GM12878 (cell line): Measurements from ENCODE around the gene PTPN12. TPM values are rescaled to one million over a fixed set of nuclear protein-coding genes. Genes with fewer than 3 reads are reported as not detected.

Source experiments
- ATF7 ChIP-seq: fragments of 450-650 bp; IDR thresholded peaks from 2 replicates; pipeline ENCODE4 v1.6.1; 2016; ENCODE audit warnings: low read depth, mild to moderate bottlenecking
- E2F8 ChIP-seq: fragments of 450-650 bp; IDR thresholded peaks from 2 replicates; pipeline ENCODE4 v1.6.1; 2018; ENCODE audit warnings: mild to moderate bottlenecking, low read depth, moderate library complexity; ENCODE audit not compliant: partially characterized antibody
- ESRRA ChIP-seq: IDR thresholded peaks from 2 replicates; pipeline ENCODE4 v1.6.1; 2012; ENCODE audit warnings: mild to moderate bottlenecking, low read length, improper control_type of control experiment
- MXI1 ChIP-seq: fragments of 150-350 bp; IDR thresholded peaks from 2 replicates; pipeline ENCODE4 v1.6.1; 2011; ENCODE audit warnings: low read depth, mild to moderate bottlenecking, inconsistent platforms, low read length, improper control_type of control experiment
- RB1 ChIP-seq: fragments of 450-650 bp; formaldehyde crosslinking; IDR thresholded peaks from 2 replicates; pipeline ENCODE4 v1.6.1; 2017; ENCODE audit warnings: mild to moderate bottlenecking, borderline replicate concordance
- SKIL ChIP-seq: fragments of 450-650 bp; IDR thresholded peaks from 2 replicates; pipeline ENCODE4 v1.6.1; 2017; ENCODE audit warnings: mild to moderate bottlenecking, low read depth, inconsistent platforms; ENCODE audit not compliant: poor library complexity, severe bottlenecking
- SUPT20H ChIP-seq: IDR thresholded peaks from 2 replicates; pipeline ENCODE4 v1.6.1; 2011; ENCODE audit warnings: low read depth, mild to moderate bottlenecking, low read length, moderate library complexity, borderline replicate concordance; ENCODE audit not compliant: control insufficient read depth
- ZBED1 ChIP-seq: IDR thresholded peaks from 2 replicates; pipeline ENCODE4 v1.6.1; 2016; ENCODE audit warnings: borderline replicate concordance
- ZBTB11 ChIP-seq: fragments of 450-650 bp; formaldehyde crosslinking; IDR thresholded peaks from 2 replicates; pipeline ENCODE4 v1.5.0; 2022; ENCODE audit warnings: mild to moderate bottlenecking, missing genetic modification characterization
- ZBTB40 ChIP-seq: fragments of 450-650 bp; IDR thresholded peaks from 2 replicates; pipeline ENCODE4 v1.6.1; 2016; ENCODE audit warnings: mild to moderate bottlenecking, moderate library complexity, borderline replicate concordance
- ZZZ3 ChIP-seq: IDR thresholded peaks from 2 replicates; pipeline ENCODE4 v1.6.1; 2011; ENCODE audit warnings: low read depth; ENCODE audit not compliant: control insufficient read depth, insufficient read length
- polyA plus RNA-seq, 11 experiments: library from polyadenylated mRNA; depleted of rRNA in 4 of 11; unstranded in 6 of 11; stranded (reverse) in 5 of 11; fragments of >200 nt; fragmentation: Nextera tagmentation in 4 of 11; fragmentation: Illumina TruSeq in 1 of 11; extraction: Ambion mirVana in 4 of 11; extraction: Trizol in 1 of 11; gene quantifications; 1 replicate in 1 of 11; 2 replicates in 10 of 11; pipeline versions ENCODE4 v1.2.1 to v1.2.3, GENCODE V29; 2011 to 2016; ENCODE audit warnings: inconsistent platforms in 2 of 11, missing spikeins in 2 of 11, low read depth in 1 of 11
- total RNA-seq, 4 experiments: library from RNA; depleted of rRNA in 3 of 4; stranded (reverse); fragments of >200 nt in 3 of 4; fragmentation: Illumina TruSeq in 1 of 4; extraction: Trizol in 1 of 4; gene quantifications; 2 replicates each; pipeline versions ENCODE4 v1.2.1 to v1.2.3, GENCODE V29; 2013 to 2021

The PTPN12 gene
- total and polyA plus RNA-seq, 10 of the 15 experiments (the other 5 are each of a cell fraction or from before 2014, with no cell fraction given), result 6.6 to 52.9 (median 17.4) TPM

DNA sequence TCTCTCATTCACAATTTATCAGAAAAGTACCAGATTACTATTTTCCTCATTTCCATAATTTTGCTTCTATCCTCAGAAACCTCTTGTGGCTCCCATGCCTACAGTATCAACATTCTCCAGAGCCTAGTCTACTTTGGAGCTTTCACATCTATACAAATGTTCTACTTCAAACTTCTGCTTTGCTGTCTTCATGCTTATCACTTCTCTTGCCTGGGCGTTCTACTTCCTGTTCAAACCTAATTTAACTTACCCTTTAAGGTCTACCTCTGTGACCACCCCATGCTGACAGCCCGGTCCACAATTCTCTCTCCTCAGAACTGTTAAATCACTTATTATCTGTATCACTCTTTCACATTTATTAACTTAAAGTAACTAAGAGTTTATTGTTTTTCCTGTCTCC lies 6.1 kb upstream of the PTPN12 start (continued):
- TF ChIP-seq ZBTB11 (CRISPR knock-in tag) (no peak), MXI1 (no peak), RB1 (no peak), E2F8 (no peak), SKIL (no peak), SUPT20H (no peak), ZZZ3 (no peak), ESRRA (no peak), ATF7 (no peak), ZBTB40 (no peak), ZBED1 (no peak)
